ENCODE data around the gene PABPC4L. TPM values are rescaled to one million over a fixed set of nuclear protein-coding genes. Genes with fewer than 3 reads are reported as not detected.
"Not testable (repeated sequence)": the region's sequence is repeated elsewhere in the genome, so short reads cannot be mapped to it uniquely, and the experiment has no call there.

The PABPC4L gene
- 1.2 TPM for total RNA-seq

- DNase-seq, result no peak
These were observed at the start of gene PABPC4L for GRCh38 chr4:134201216-134202161. Gene PABPC4L, minus strand, starts transcription at chr4:134201789. Its CDS starts 770 bp downstream, at chr4:134201019.

- DNase-seq, result no peak
These were observed 49.7 kb upstream of the PABPC4L start for GRCh38 chr4:134251322-134251721.

GRCh38 chr4:134243742-134244713 lies 42.4 kb upstream of the PABPC4L start:
- DNase-seq, result no peak

- DNase-seq, result no peak
These were observed 17.5 kb upstream of the PABPC4L start for GRCh38 chr4:134219043-134219442.

GRCh38 chr4:134216411-134216810 lies 14.8 kb upstream of the PABPC4L start:
- DNase-seq, result no peak

GRCh38 chr4:134215620-134216344 lies 14.2 kb upstream of the PABPC4L start:
- DNase-seq, result no peak

GRCh38 chr4:134207955-134208354 lies 6.4 kb upstream of the PABPC4L start:
- not testable (repeated sequence) for DNase-seq

- DNase-seq, result no peak
These were observed 772 bp upstream of the PABPC4L start for GRCh38 chr4:134202166-134202956.

- no peak for DNase-seq
These were observed 776 bp downstream of the PABPC4L start for GRCh38 chr4:134200811-134201215.

GRCh38 chr4:134189949-134190348 lies 11.6 kb downstream of the PABPC4L start:
- DNase-seq, result no peak

- no peak for DNase-seq
These were observed 12.1 kb downstream of the PABPC4L start for GRCh38 chr4:134189480-134189879.

GRCh38 chr4:134178706-134179105 lies 22.9 kb downstream of the PABPC4L start:
- no peak for DNase-seq

- no peak for DNase-seq
These were observed 27.3 kb downstream of the PABPC4L start for GRCh38 chr4:134174271-134174670.

GRCh38 chr4:134160211-134160610 lies 41.4 kb downstream of the PABPC4L start:
- no peak for DNase-seq

GRCh38 chr4:134154097-134154496 lies 47.5 kb downstream of the PABPC4L start:
- no peak for DNase-seq

- DNase-seq, result no peak
These were observed 53.6 kb downstream of the PABPC4L start for GRCh38 chr4:134147941-134148340.

Measured in occipital lobe (tissue), 2 donors.